NK-92 (cell line): ENCODE measurements around the gene CAMP.

Experiments used
- DNase-seq: peaks from one replicate; lab custom pipeline; 2025; ENCODE audit not compliant: unreplicated experiment; lab: John Stamatoyannopoulos, UW

The CAMP gene

DNA sequence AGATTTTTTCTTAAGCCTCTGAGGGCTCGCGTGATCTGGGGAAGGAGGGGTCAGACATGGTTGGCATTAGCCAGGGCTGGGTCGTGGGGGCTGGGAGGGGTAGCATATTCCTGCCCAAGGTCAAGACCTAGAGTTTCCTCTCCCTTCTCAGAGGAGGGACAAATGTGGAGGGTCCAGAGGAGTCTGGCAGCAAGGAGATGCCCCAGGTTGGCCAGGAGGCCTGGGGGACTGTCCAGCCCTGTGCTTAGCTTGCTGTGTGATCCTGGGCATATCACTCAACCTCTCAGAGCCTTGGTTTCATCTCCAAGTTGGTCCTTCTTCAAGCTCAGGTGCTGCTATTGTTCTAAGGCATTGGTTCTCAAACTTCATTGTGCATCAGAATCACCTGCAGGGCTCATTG is 9.1 kb upstream of the CAMP start:
- no peak for DNase-seq

DNA sequence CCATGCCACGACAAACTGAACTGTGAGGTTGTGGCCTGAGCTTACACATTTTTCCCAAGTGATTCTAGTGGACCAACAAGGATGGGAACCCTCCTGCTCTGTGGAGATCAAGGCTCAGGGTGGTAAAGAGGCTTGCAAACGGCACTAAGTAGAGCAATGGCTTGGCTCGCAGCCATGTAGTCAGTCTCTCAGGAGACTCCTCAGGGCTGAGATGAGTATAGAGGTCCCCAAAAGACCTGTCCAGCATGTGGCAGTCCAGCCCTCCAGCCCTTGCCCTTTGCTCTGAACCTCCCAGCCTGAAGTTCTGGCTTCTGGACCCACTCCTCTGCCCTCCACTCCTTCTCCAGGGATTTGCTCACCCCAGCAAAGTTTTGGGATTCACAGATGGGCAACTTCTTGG is 8.3 kb upstream of the CAMP start:
- no peak for DNase-seq

DNA sequence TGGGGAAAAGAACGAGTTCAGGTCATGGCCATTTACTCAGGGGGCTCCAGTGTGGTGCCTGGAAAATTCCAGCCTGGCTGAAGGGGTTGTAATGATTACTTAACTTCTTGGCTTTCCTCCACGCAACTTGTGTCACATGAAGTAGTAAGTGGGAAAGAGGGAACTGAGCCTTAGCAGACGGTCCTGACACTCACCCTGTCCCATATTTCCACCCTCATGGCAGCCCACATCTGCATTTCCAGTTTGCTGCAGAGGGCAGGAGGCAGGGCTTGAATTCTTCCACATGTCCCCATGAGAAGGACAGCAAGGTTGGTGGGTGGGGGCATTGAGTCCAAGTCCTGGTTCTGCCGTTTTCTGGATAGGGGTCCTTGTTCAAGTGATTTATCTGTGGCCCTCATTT is 7.8 kb upstream of the CAMP start:
- DNase-seq: no peak

DNA sequence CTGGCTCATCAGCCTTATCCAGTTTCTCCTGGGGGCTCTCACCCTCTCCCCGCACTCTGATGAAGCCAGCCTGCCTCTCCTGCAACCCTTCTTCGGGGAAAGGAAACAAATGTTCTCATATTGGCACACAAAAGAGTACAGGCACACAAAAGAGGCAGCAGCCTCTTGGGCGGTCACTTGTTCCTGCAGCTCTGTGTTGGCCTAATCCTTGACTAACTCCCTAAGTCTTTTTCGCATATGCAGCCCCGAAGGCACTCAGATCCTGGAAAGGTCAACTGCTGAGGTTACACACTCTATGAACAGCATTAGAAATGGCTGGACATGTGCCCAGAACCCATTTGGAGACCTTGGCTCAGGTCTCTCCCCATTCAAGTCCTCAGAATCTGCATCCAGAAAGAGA is 7.4 kb upstream of the CAMP start:
- DNase-seq: no peak

DNA sequence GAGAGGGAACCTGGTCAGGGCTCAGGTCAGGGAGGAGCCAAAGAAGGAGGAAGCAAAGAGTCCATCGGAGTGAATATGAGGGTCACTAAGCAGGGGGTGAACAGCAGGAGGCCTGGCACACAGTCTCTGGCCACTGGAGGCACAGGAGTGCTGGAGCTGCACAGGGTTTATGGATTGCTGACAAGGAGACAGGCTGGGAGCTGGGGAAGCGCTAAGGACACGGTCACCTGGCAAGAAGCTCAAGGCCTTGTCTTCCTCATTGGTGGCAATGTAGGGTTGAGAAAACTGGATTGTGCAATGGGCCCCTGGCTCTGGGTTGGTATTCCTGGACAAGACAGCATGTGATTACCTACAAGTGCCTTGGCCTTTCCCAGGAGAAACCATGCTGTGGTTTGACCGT is 5.8 kb upstream of the CAMP start:
- no peak for DNase-seq

DNA sequence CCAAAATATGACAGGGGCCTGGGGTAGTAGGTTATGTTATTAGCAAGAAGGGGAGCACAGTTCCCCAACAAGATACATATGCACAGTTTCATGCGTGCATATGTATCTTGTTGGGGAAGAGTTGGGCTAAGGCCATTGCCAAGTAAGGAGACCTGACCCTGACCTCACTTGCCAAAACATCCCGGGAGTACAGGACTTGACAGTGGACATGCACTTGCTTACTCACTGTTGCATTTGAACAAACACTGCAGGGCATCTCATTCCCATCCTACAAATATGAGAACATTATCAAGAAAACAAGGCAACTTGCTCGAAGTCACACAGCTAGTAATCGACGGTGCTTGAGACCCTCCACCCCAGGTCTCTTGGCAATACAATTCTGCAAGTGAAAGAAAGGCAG is 4.8 kb upstream of the CAMP start:
- no peak for DNase-seq

DNA sequence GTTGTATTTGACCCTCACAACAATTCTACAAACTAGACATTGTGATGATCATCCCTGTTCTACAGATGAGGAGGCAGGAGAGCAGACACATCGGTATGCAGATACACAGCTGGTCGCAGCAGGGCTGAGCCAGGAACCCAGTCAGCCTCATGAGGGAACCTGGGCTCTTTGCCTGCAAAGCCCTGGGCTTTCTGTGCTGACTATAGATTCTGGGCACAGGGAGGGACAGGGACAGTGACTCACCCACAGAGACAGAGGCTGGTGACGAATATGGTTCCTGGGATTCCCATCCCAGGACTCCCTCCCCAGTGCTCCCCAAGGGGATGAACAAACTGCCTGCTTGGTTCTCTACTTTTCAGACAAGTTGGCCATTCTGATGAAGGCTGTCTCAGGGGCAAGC is 3.8 kb upstream of the CAMP start:
- no peak for DNase-seq

DNA sequence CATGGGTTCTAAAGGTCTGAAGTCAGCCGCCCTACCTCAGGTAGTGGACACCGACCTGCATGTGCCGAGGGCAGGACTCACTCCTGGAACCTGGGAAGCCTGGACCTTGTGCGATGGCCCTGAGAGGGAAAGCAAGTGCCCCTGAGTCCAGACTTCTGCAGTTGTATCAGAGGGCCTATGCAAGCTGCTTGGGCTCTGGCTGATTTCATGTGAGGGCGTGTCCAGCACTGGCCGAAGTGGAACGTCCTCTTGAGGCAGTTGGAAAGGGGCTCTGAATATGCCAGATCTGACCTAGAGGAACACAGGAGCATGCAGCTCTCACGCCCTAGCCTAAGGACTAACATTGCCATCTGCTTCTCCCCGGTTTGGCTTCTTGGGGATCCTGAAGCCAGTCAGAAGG is 2.5 kb upstream of the CAMP start:
- DNase-seq: no peak

DNA sequence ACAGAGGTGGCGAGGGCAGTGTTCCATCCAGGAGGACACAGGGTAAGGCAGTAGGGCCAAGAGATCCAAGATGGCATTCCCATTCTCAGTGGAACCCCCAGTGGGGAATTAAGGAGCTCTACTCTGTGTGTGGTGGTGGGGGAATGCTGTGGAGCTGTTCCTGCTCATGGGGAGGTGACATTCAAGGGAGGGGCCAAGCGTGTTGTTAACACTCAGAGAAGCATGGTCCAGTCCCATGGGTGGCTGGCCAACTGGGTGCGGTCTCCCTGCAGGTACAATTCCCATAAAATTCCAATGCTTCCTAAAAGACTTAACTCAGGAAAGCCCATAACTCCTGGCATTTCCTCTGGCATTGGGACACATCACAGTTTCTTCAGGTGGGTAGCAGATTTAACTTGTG is 2.3 kb downstream of the CAMP start:
- no peak for DNase-seq

DNA sequence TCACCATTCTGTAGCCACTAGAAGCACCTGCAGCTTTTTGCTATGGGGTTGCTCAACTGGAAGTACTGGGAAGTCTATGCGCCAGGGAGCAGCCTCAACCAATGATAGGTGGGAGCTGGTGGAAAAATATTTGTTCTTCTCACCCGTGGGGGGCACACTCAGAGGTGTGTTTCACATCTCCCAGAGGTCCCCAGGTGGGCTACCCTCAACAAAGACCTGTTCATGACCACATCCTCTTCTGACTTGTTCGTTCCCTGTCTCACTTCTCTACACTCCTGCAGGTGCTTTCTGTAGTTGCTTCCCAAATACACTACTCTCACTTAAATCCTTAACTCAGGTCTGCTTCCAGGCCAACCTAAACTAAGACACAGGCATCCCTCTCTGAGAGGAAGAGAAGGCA is 3.6 kb downstream of the CAMP start:
- DNase-seq: no peak

DNA sequence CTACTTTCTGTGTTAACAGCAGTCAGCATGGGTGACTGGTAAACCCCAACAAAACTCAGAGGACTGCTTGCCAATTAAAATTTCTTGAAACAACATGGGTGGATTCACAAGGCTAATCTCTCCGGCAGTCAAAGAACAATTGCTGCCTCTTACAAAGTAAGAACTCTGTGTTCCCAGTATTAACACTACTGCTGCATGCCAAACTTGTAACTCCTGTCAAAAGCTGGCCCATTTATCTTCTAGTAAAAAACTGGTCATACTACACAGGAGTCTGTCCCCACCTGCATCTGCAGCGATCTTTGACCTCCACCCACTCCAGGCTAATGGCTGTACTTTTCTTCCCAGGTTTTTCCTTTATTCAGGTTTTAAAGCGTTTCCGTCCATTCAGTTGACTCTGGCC is 8.9 kb downstream of the CAMP start:
- DNase-seq: no peak

DNA sequence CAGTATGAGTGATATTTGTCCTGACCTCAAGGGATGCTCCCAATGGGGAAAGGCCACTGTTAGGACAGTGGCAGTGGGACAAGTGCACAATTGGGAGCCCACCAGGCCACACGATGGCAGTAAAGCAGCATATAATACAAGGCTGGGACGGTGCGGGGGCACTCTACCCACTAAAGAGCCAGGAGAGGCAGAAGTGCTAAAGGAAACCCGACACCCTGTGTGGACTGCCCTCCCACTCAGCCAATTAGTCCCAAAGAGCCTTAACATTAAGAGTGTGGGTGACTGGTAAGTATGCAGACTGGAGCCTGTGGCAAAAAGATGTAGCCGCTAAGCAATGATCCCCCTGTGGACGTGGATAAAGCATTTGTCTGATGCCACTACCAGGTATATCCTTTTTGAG is 9.4 kb downstream of the CAMP start:
- DNase-seq: no peak

DNA sequence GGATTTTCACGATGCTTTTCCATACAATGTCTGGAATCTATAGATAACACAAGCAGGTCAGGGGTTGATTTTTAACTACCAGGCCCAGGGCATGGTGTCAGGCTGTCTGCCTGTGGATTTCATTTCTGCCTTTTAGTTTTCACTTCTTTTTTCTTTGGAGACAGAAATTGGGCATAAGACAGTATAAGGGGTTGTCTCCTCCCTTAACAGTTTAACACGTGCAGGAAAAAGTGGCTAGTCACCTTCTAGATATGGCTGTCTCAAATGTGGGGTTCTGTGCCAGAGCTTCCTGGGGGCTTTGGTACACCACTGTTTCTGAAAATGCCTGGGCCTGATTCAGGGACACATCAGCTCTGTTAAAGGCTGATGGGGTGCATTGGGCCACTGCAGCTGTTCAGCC is 10.2 kb downstream of the CAMP start:
- no peak for DNase-seq

DNA sequence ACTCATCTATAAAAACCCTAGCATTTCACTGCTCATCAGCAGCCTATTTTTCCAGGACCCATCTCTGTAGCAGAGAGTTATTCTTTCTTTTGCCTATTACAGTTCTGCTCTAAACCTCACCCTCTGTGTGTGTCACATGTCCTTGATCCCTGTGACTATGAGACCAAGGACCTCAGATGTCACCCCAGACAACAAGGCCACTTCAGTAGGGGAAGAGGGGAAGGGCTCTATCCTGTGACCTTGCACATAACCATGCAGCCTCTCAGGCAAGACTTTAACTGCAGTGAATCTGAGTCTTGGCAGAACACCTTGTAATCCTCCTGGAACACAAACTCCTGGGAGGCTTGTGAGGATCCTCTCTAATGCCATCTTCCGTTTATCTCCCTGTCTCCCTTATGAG is 13.2 kb downstream of the CAMP start:
- DNase-seq: no peak

DNA sequence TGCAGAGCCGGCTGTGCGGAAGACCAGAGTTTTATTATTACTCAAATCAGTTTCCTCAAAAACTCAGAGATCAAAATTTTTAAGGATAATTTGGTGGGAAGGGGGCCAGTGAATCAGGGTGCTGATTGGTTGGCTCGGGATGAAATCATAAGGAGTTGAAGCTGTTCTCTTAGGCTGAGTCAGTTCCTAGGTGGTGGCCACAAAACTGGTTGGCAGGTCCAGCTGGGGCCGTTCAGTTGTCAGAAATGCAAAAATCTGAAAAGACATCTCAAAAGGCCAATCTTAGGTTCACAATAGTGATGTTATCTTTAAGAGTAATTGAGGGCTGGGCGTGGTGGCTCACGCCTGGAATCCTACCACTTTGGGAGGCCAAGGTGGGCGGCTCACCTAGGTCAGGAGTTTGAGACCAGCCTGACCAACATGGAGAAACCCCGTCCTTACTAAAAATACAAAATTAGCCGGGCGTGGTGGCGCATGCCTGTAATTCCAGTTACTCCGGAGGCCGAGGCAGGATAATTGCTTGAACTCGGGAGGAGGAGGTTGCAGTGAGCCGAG is 15.3 kb downstream of the CAMP start:
- DNase-seq: no peak

DNA sequence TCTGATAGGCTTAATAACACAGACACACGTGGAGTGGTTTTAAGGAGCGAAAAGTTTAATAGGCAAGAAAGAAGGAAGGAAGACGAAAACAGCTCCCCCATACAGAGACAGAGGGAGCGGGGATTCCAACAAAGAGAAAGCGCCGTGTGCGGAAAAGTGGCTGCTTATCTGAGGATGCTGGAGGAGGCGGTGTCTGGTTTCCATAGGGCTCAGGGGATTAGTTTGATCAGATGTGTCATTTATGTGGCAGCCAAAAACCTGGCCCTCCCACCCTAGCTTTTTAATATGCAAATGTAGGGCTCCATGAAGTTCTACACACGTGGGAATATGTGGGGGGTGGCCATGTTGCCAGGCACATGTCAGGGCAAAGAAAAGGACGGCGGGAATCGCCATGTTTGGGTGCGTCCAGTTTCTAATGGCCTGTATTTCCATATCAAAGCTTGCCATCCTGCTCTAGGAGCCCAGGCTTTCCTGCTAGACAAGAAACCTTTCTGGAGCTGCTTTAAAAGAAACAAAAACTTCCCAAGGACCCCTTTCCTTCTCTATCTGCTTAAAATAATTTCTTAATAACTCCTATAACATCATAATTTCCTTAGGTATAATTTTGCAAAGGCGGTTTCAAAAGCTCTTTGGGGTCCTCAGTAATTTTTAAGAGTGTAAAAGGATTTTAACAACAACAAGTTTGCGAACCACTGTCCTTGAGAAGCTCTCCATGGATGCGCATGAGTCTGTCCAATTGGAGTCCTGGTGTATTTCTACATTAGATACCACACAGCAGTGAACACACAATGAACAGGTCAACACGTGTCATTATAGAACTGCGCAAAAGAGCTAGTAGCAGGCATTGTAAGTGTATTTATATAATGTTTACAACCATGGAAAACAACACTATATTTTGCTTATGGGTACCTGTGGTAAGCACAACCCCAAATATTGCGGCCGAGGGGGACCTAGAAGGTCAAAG is 17.0 kb downstream of the CAMP start:
- no peak for DNase-seq

DNA sequence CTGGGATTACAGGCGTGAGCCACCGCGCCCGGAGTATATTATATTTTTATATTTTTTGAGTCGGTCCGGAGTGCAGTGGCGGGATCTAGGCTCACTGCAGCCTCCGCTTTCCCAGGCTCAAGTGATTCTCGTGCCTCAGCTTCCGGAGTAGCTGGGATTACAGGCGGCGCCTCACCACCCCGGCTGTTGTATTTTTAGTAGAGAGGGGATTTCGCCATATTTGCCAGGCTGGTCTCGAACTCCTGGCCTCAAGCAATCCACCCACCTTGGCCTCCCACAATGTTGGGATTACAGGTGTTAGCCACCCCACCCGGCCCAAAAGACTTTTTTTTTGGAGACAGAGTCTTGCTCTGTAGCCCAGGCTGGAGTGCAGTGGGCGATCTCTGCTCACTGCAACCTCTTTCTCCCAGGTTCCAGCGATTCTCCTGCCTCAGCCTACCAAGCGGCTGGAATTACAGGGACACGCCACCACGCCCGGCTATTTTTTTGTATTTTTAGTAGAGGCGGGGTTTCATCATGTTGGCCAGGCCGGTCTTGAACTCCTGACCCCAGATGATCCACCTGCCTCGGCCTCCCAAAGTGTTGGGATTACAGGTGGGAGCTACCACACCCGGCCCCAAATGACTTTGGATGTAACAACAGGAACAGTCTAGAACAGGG is 18.6 kb downstream of the CAMP start:
- DNase-seq: no peak

DNA sequence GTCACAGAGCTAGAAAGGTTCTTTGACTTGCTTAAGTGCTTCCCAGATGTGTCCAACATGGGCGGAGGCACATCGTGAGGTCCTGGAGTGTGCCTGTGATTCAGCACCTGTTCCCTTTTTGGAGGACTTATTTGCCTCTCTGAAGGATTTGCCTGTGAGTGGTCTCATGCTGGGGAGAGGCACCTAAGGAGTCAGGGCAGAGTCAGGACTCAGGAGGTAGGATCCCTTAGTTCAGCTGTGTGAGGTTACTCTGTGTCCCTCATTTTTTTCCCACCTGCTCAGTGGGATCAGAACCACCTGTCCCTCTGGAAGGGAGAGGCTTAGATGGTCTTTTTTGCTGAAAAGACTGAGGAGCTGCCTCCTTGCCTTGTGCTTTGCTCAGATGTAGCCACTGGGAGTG is 20.6 kb downstream of the CAMP start:
- no peak for DNase-seq

DNA sequence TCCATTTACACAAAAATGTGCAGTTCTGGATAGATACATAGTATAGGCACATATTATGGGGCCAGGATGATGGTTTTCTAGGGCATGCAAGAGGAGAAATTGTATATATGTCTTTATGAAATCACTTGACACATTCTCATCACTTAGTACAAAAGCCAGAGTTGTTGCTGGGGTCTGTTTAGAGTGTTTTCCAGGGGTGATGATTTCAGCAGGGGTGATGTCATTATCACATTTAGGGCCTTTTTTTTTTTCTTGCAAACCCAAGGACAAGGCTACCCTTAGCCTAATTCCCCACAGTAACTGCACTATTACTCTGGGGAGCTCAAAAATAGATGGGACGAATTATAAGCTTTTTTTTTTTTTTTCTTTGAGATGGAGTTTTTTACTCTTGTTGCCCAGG is 21.2 kb downstream of the CAMP start:
- no peak for DNase-seq

DNA sequence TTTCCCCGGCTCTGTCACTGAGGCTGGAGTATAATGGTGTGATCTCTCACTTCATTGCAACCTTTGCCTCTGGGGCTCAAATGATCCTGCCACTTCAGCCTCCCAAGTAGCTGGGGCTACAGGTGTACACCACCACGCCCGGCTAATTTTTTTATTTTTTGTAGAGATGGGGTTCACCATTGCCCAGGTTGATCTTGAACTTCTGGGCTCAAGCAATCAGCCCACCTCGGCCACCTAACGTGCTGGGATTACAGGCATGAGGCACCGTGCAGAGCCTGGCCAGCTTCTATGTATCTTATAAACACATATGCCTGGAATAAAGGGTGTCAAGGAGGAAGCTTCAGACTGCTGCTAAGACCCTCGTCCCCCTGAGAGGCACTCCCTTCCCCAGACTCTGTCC is 21.8 kb downstream of the CAMP start:
- no peak for DNase-seq

DNA sequence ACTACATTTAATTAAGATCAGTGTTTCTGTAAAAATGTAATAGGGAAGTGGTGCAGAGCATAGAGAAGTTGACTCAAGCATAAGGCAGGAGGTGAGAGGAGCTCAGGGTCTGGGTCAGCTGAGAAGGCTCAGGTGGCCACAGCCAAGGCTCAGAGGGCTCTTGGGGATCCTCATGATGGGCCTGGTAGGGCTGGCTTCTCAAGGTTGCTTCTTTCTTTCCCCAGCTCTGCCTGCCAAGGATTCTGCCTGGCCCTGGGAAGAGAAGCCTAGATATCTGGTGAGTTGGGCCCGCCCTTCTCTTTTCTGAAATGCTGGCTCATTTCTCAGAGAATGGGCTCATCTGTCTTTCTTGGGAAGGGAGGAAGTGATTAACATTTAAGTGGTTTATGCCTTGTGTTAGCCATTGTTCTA is 24.1 kb downstream of the CAMP start:
- no peak for DNase-seq

DNA sequence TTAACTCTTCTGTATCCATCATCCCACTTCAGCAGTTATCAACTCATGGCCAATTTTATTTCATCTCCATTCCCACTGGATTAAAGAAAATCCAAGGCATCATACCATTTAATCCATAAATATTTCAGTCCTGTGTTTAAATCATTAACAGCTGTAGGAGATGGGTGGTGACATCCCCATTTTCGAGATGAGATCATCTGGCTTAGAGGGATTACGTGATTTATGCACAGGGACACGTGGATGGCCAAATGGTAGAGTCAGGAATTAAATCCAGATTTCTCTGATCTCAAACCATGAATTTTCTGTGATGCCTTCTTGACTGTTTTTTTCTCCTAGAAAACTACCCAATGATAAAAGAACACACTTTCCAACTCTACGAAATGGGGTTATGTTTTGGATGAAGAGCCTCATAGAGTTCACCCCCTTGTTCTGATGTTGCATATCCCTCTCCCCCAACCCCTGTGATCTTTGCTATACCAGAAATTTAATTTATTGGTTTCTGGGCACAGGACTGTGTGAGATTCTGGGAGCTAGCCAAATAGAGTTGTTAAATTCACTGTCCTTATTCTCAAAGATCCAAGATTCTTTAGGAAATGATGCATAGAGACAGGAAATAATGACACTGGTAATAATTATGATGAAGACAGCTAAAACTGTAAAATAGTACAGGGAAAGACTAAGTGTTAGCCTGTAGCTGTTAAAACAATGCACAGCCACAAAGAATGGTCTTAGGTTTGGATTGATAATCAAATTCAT is 25.0 kb downstream of the CAMP start:
- DNase-seq: no peak
